ENCODE results near the gene GP2.

Gene GP2

DNA sequence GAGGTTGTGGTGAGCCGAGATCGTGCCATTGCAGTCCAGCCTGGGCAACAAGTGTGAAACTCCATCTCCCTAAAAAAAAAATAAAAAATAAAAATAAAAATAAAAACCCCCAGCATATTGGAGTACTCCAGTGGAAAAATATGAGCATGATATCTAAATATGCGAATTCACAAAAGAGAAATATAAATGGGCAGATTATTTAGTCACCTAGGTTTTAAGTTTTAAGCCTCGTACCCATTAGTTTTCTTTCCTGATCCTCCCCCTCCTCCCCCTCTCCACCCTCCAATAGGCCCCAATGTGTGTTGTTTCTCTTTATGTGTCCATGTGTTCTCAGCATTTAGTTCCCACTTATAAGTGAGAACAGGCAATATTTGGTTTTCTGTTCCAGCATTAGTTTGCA, 62.3 kb downstream of the GP2 start:
- H3F3A ChIP-seq (ENCODE audit: low read depth), result no peaks in the 10 kb centered on the region
- no peak overlapping the region for H2AFZ ChIP-seq (ENCODE audit: low read length)
- no peak overlapping the region for H3K4me3 ChIP-seq (ENCODE audit: low read length, poor library complexity, severe bottlenecking)
- H3K9me3 ChIP-seq (ENCODE audit: insufficient read depth, low read depth, low read length), result no peaks in the 10 kb centered on the region
- H3K79me2 ChIP-seq (ENCODE audit: insufficient read depth, low read length), result no peaks in the 10 kb centered on the region
- no peaks in the 10 kb centered on the region for H3K4me1 ChIP-seq (ENCODE audit: insufficient read depth, low read length, poor library complexity, severe bottlenecking)
- H4K20me1 ChIP-seq (ENCODE audit: insufficient read depth, low read length, poor library complexity, severe bottlenecking), result no peaks in the 10 kb centered on the region
- no peaks in the 10 kb centered on the region for H3K27me3 ChIP-seq (ENCODE audit: insufficient read depth, low read length, poor library complexity, severe bottlenecking)
- H3K36me3 ChIP-seq (ENCODE audit: insufficient read depth, low read length), result no peaks in the 10 kb centered on the region
- H3K4me2 ChIP-seq (ENCODE audit: low read depth, low read length, poor library complexity, severe bottlenecking), result no peak overlapping the region
- no peak overlapping the region for H3K9ac ChIP-seq (ENCODE audit: low read depth, low read length, poor library complexity, severe bottlenecking)
- H3K9me2 ChIP-seq (replicated peaks; ENCODE audit: low read depth, low read length), result no peaks in the 10 kb centered on the region
- no peak for TF ChIP-seq EZH2phosphoT487 (IDR thresholded peaks at IDR 0.05; ENCODE audit: borderline replicate concordance)
- TF ChIP-seq, protein P1, sequence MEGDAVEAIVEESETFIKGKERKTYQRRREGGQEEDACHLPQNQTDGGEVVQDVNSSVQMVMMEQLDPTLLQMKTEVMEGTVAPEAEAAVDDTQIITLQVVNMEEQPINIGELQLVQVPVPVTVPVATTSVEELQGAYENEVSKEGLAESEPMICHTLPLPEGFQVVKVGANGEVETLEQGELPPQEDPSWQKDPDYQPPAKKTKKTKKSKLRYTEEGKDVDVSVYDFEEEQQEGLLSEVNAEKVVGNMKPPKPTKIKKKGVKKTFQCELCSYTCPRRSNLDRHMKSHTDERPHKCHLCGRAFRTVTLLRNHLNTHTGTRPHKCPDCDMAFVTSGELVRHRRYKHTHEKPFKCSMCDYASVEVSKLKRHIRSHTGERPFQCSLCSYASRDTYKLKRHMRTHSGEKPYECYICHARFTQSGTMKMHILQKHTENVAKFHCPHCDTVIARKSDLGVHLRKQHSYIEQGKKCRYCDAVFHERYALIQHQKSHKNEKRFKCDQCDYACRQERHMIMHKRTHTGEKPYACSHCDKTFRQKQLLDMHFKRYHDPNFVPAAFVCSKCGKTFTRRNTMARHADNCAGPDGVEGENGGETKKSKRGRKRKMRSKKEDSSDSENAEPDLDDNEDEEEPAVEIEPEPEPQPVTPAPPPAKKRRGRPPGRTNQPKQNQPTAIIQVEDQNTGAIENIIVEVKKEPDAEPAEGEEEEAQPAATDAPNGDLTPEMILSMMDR (conservative IDR thresholded peaks at IDR 0.05; ENCODE audit: low read length), result no peak

DNA sequence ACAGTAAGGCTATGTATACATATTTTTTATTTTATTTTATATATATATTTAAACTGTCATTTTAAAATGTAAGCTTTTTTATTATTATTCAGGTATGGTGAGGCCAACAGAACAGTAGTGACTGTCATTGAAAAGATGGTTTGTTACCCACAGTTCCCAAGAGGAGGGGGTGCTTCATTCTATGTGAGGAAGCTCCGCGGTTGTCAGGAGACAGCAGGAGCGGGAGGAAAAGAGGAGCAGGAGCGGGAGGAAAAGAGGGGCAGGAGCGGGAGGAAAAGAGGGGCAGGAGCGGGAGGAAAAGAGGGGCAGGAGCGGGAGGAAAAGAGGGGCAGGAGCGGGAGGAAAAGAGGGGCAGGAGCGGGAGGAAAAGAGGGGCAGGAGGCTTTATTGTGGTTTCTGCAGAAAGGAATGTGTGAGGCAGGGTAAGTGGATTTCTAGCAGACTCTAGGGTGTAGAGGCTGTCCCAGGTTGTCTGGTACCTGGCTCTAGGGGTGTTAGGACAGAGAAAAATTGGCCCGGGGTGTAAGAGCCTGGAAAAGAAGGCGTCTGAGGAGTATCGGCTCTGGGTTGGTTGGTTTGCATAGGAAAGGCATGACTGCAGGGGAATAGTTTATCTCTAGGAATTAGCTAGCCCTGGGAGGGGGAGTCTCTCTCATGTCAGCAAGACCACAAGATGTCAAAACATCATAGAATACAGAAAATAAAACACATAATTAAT, 64.0 kb downstream of the GP2 start:
- Histone ChIP-seq H3K36me3 (ENCODE audit: insufficient read depth, low read length) (no peaks in the 10 kb centered on the region), H3K9me3 (ENCODE audit: insufficient read depth, low read depth, low read length) (no peaks in the 10 kb centered on the region), H3K79me2 (ENCODE audit: insufficient read depth, low read length) (no peaks in the 10 kb centered on the region), H4K20me1 (ENCODE audit: insufficient read depth, low read length, poor library complexity, severe bottlenecking) (no peaks in the 10 kb centered on the region), H3F3A (ENCODE audit: low read depth) (no peaks in the 10 kb centered on the region), H3K4me3 (ENCODE audit: low read length, poor library complexity, severe bottlenecking) (no peak overlapping the region), H3K9ac (ENCODE audit: low read depth, low read length, poor library complexity, severe bottlenecking) (no peak overlapping the region), H3K27me3 (ENCODE audit: insufficient read depth, low read length, poor library complexity, severe bottlenecking) (no peaks in the 10 kb centered on the region), H3K9me2 (replicated peaks; ENCODE audit: low read depth, low read length) (no peaks in the 10 kb centered on the region), H3K4me1 (ENCODE audit: insufficient read depth, low read length, poor library complexity, severe bottlenecking) (no peaks in the 10 kb centered on the region), H2AFZ (ENCODE audit: low read length) (no peak overlapping the region), H3K4me2 (ENCODE audit: low read depth, low read length, poor library complexity, severe bottlenecking) (no peak overlapping the region)
- TF ChIP-seq, protein P1 (conservative IDR thresholded peaks at IDR 0.05; ENCODE audit: low read length), result no peak
- no peak for TF ChIP-seq EZH2phosphoT487 (IDR thresholded peaks at IDR 0.05; ENCODE audit: borderline replicate concordance)

DNA sequence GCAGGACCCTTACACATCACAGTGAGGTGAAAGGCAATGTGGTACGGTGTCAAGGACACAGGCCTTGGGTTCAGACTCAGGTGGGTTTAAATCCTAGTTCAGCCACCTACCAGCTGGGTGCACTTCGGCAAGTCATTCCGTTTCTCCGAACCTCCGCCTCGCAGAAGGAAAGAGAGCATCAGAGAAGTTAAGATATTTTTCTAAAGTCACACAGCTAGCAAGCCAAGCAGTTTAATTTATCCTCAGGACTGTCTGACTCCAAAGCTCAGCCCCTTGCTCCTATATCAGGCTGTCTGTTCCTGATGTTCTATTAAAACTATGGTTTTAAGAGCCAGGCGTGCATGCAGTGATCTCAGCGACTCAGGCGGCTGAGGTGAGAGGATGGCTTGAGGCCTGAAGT, 65.1 kb downstream of the GP2 start:
- Histone ChIP-seq H3K4me2 (ENCODE audit: low read depth, low read length, poor library complexity, severe bottlenecking) (no peak overlapping the region), H3K4me1 (ENCODE audit: insufficient read depth, low read length, poor library complexity, severe bottlenecking) (no peaks in the 10 kb centered on the region), H3K36me3 (ENCODE audit: insufficient read depth, low read length) (no peaks in the 10 kb centered on the region), H3K79me2 (ENCODE audit: insufficient read depth, low read length) (no peaks in the 10 kb centered on the region), H3K9ac (ENCODE audit: low read depth, low read length, poor library complexity, severe bottlenecking) (no peak overlapping the region), H3K9me3 (ENCODE audit: insufficient read depth, low read depth, low read length) (no peaks in the 10 kb centered on the region), H3K4me3 (ENCODE audit: low read length, poor library complexity, severe bottlenecking) (no peak overlapping the region), H4K20me1 (ENCODE audit: insufficient read depth, low read length, poor library complexity, severe bottlenecking) (no peaks in the 10 kb centered on the region), H3K9me2 (replicated peaks; ENCODE audit: low read depth, low read length) (no peaks in the 10 kb centered on the region), H3F3A (ENCODE audit: low read depth) (no peaks in the 10 kb centered on the region), H2AFZ (ENCODE audit: low read length) (no peak overlapping the region), H3K27me3 (ENCODE audit: insufficient read depth, low read length, poor library complexity, severe bottlenecking) (no peaks in the 10 kb centered on the region)
- no peak for TF ChIP-seq EZH2phosphoT487 (IDR thresholded peaks at IDR 0.05; ENCODE audit: borderline replicate concordance)
- TF ChIP-seq, protein P1 (conservative IDR thresholded peaks at IDR 0.05; ENCODE audit: low read length), result no peak
